ENCODE results near the gene UBXN10.

DNA sequence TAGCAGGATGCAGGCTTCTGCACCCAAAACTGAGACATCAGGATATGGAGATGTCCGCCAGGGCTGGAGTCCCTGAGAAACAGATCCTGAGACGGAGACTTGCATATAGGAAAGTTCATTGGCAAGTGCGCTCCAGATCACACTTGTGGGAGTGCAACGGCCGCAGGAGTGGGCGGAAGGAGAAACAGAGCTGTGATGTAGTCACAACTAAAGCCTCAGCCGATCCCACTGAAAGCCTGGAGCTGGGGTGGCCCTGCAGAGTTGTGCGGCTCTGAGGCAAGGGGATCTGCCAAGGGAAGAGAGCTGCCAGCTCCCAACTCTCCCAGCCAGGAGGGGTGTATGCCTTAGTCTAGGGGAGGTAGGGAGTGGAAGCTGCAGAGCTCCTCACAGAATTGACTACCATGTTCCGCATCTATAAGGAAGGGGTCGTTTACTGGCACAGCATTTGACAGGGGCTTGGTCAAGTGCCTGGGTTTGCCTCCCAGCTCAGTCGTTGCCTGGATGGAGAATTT is 42.5 kb downstream of the UBXN10 start:
- no peak for TF ChIP-seq CTCF (IDR thresholded peaks at IDR 0.05; ENCODE audit: low read depth, low read length, missing input control)
- TF ChIP-seq RAD21 (IDR thresholded peaks at IDR 0.05), result no peak
- no peak for TF ChIP-seq JUND (IDR thresholded peaks at IDR 0.05)
- no peak for TF ChIP-seq RXRA (IDR thresholded peaks at IDR 0.05)

All from liver (tissue), 3 donors.